Measurements from ENCODE around the gene FAM131B.

DNA sequence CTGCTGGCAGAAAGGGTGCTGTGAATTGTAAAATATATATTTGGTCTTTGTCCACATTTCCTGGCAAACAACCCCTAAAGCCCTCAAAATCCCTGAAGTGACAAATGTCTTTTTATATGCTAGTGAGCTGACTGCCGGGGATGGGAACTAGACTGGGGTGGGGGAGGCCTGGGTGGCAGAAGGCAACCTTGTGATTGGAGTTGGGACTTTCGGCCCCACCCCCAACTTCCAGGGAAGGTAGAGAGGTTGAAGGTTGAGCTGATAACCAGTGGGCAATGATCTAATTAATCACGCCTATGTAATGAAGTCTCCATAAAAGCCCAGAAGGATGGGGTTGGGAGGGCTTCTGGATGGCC, 43.5 kb upstream of the FAM131B start:
- no peak for TF ChIP-seq GATA2 (IDR thresholded peaks at IDR 0.05; ENCODE audit: low read depth, low read length)
- no peak for TF ChIP-seq GATA3 (IDR thresholded peaks at IDR 0.05; ENCODE audit: low read depth, low read length)

All from SH-SY5Y (cell line).